Activated T-helper 1 cell treated with Interleukin-2 at 50 U/mL for 16 hours (primary cell): ENCODE data around the gene PLTP.
"Not testable (repeated sequence)": the region's sequence is repeated elsewhere in the genome, so short reads cannot be mapped to it uniquely, and the experiment has no call there.

Experiments
- DNase-seq: peaks from one replicate; pipeline ENCODE4 v3.0.0-alpha.2; 2020; ENCODE audit warnings: low read depth

Gene PLTP

GRCh38 chr20:45911486-45912343 lies at the start of gene PLTP:
TSS of gene PLTP (minus strand) at chr20:45912155. CDS start at chr20:45911452, 703 bp downstream.
- no peak for DNase-seq

GRCh38 chr20:45959956-45960630 lies 48.1 kb upstream of the PLTP start:
- DNase-seq, result no peak

GRCh38 chr20:45959126-45959525 lies 47.2 kb upstream of the PLTP start:
- no peak for DNase-seq

- DNase-seq, result no peak
Measured at GRCh38 chr20:45958593-45958992, 46.6 kb upstream of the PLTP start.

GRCh38 chr20:45957021-45957941 lies 45.3 kb upstream of the PLTP start:
- DNase-seq, result no peak

- DNase-seq, result not testable (repeated sequence)
Measured at GRCh38 chr20:45956326-45956725, 44.4 kb upstream of the PLTP start.

- no peak for DNase-seq
Measured at GRCh38 chr20:45953672-45954071, 41.7 kb upstream of the PLTP start.

- no peak for DNase-seq
Measured at GRCh38 chr20:45952861-45953260, 40.9 kb upstream of the PLTP start.

GRCh38 chr20:45951925-45952834 lies 40.2 kb upstream of the PLTP start:
- no peak for DNase-seq

GRCh38 chr20:45950330-45950646 lies 38.3 kb upstream of the PLTP start:
- DNase-seq, result no peak

GRCh38 chr20:45949542-45950329 lies 37.8 kb upstream of the PLTP start:
- DNase-seq, result no peak

GRCh38 chr20:45948742-45949541 lies 37.0 kb upstream of the PLTP start:
- no peak for DNase-seq

- no peak for DNase-seq
Measured at GRCh38 chr20:45948261-45948733, 36.3 kb upstream of the PLTP start.

- no peak for DNase-seq
Measured at GRCh38 chr20:45947110-45947866, 35.3 kb upstream of the PLTP start.

- DNase-seq, result no peak
Measured at GRCh38 chr20:45946149-45946970, 34.4 kb upstream of the PLTP start.

GRCh38 chr20:45945678-45946148 lies 33.8 kb upstream of the PLTP start:
- DNase-seq, result no peak

- no peak for DNase-seq
Measured at GRCh38 chr20:45944965-45945677, 33.2 kb upstream of the PLTP start.
